DOHH2 (cell line): Measurements from ENCODE around the gene GLRA1.

Experiments used
- EZH2phosphoT487 ChIP-seq: fragments of 200-600 bp; sonication (generic); IDR thresholded peaks from 2 replicates; pipeline ENCODE4 v1.6.1; 2017; ENCODE audit warnings: borderline replicate concordance, mild to moderate bottlenecking, antibody characterized with exemption, low read length, moderate library complexity, mixed read lengths
- TF ChIP-seq, protein P1 (sequence below): fragments of 200-600 bp; sonication (generic); IDR thresholded peaks from one replicate; pipeline ENCODE4 v1.5.1; 2014; ENCODE audit warnings: antibody characterized with exemption, mild to moderate bottlenecking, low read depth, low read length; ENCODE audit not compliant: poor library complexity, severe bottlenecking

GRCh38 chr5:151775025-151775606 is 149.5 kb downstream of the GLRA1 start:
- TF ChIP-seq, protein P1, sequence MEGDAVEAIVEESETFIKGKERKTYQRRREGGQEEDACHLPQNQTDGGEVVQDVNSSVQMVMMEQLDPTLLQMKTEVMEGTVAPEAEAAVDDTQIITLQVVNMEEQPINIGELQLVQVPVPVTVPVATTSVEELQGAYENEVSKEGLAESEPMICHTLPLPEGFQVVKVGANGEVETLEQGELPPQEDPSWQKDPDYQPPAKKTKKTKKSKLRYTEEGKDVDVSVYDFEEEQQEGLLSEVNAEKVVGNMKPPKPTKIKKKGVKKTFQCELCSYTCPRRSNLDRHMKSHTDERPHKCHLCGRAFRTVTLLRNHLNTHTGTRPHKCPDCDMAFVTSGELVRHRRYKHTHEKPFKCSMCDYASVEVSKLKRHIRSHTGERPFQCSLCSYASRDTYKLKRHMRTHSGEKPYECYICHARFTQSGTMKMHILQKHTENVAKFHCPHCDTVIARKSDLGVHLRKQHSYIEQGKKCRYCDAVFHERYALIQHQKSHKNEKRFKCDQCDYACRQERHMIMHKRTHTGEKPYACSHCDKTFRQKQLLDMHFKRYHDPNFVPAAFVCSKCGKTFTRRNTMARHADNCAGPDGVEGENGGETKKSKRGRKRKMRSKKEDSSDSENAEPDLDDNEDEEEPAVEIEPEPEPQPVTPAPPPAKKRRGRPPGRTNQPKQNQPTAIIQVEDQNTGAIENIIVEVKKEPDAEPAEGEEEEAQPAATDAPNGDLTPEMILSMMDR, result no peak
- TF ChIP-seq EZH2phosphoT487, result no peak
